Caco-2 (cell line): Measurements from ENCODE around the gene SLC35F1. TPM values are rescaled to one million over a fixed set of nuclear protein-coding genes. Genes with fewer than 3 reads are reported as not detected.

Experiments used
- BruUV-seq: library from RNA; stranded (reverse); fragments of 400-500 nt; replicated peaks from 2 replicates; lab custom pipeline; 2021; lab: Mats Ljungman, UMichigan
- CTCF ChIA-PET: fragments of 300-600 bp; sonication (Branson Sonifier 250); formaldehyde crosslinking; loops from one replicate; lab custom pipeline; 2022; ENCODE audit warnings: antibody characterized with exemption; lab: Charles Lee
- POLR2A ChIA-PET: fragments of 300-600 bp; sonication (Branson Sonifier 250); formaldehyde crosslinking; loops from one replicate; lab custom pipeline; 2022; ENCODE audit warnings: antibody characterized with exemption; lab: Charles Lee
- DNase-seq, 2 experiments: peaks; one replicate each; pipeline versions ENCODE4 v3.0.0 to v3.0.0-alpha.2; 2020 to 2022
- H3K27me3 ChIP-seq: replicated peaks from 2 replicates; pipeline ENCODE4 v1.6.0; 2011; ENCODE audit warnings: low read length; ENCODE audit not compliant: control insufficient read depth, insufficient read depth
- H3K36me3 ChIP-seq: 2 replicates; pipeline ENCODE4 v1.5.1; 2011; ENCODE audit warnings: low read length; ENCODE audit not compliant: control insufficient read depth, insufficient read depth
- H3K4me1 ChIP-seq: fragments of 250-450 bp; sonication (Bioruptor Pico); 2 replicates; pipeline ENCODE4 v1.5.1; 2020; ENCODE audit warnings: mild to moderate bottlenecking
- H3K4me3 ChIP-seq: 2 replicates; pipeline ENCODE4 v1.5.1; 2011; ENCODE audit warnings: low read depth, mild to moderate bottlenecking, control low read depth, low read length
- H3K9me3 ChIP-seq: fragments of 250-450 bp; sonication (Bioruptor Pico); 2 replicates; pipeline ENCODE4 v1.5.1; 2020; ENCODE audit warnings: mild to moderate bottlenecking, moderate library complexity
- H3K27ac Mint-ChIP-seq: one replicate; pipeline ENCODE4 v1.8.0; 2022; ENCODE audit warnings: mixed read lengths; ENCODE audit not compliant: unreplicated experiment
- H3K27me3 Mint-ChIP-seq: one replicate; pipeline ENCODE4 v1.8.0; 2022; ENCODE audit warnings: mixed read lengths; ENCODE audit not compliant: insufficient read depth, unreplicated experiment
- H3K36me3 Mint-ChIP-seq: one replicate; pipeline ENCODE4 v1.8.0; 2022; ENCODE audit warnings: mild to moderate bottlenecking, mixed read lengths; ENCODE audit not compliant: insufficient read depth, unreplicated experiment
- H3K4me1 Mint-ChIP-seq: one replicate; pipeline ENCODE4 v1.8.0; 2022; ENCODE audit warnings: low read depth, mixed read lengths; ENCODE audit not compliant: unreplicated experiment
- H3K4me3 Mint-ChIP-seq: one replicate; pipeline ENCODE4 v1.8.0; 2022; ENCODE audit warnings: mild to moderate bottlenecking, moderate library complexity, mixed read lengths; ENCODE audit not compliant: unreplicated experiment
- H3K9me3 Mint-ChIP-seq: one replicate; pipeline ENCODE4 v1.8.0; 2022; ENCODE audit warnings: mixed read lengths; ENCODE audit not compliant: unreplicated experiment
- CTCF ChIP-seq, 2 experiments: fragments of 200-600 bp in 1 of 2; IDR thresholded peaks; 1 replicate in 1 of 2; 2 replicates in 1 of 2; pipeline versions ENCODE4 v1.5.1 to v1.8.0; 2011 to 2022; ENCODE audit warnings: antibody characterized with exemption in 1 of 2, control low read depth in 1 of 2, inconsistent platforms in 1 of 2, low read depth in 1 of 2, low read length in 1 of 2, mild to moderate bottlenecking in 1 of 2, moderate library complexity in 1 of 2; ENCODE audit not compliant: insufficient read depth in 1 of 2, severe bottlenecking in 1 of 2, unreplicated experiment in 1 of 2
- intact Hi-C: fragments of 100-400 bp; cut with micrococcal nuclease; formaldehyde crosslinking; loops from one replicate; pipeline ENCODE4 v1.10.0; 2022; ENCODE audit not compliant: unreplicated experiment
- total RNA-seq: library from RNA; stranded (reverse); gene quantifications from 2 replicates; pipeline ENCODE4 v1.2.3, GENCODE V29; 2022

SLC35F1 gene
- total RNA-seq, 1 experiment from 2014 or later, result not detected

GRCh38 chr6:118212451-118213173 lies 305.5 kb downstream of the SLC35F1 start:
- DNase-seq, result no peak
- CTCF ChIA-PET, result no interaction called here
- Histone ChIP-seq H3K27me3 (no peaks in the 10 kb centered on the region), H3K4me3 (no peak overlapping the region), H3K36me3 (no peaks in the 10 kb centered on the region), H3K4me1 (no peaks in the 10 kb centered on the region), H3K9me3 (no peaks in the 10 kb centered on the region)
- no peak for TF ChIP-seq CTCF (IDR thresholded peaks at IDR 0.05; ENCODE audit: insufficient read depth in 1 of 2, low read depth in 1 of 2, low read length in 1 of 2, severe bottlenecking in 1 of 2, unreplicated experiment in 1 of 2)
- intact Hi-C loops, result no loop called here
- Mint-ChIP-seq H3K4me3 (no peak overlapping the region), H3K9me3 (no peaks in the 10 kb centered on the region), H3K4me1 (no peaks in the 10 kb centered on the region), H3K36me3 (no peaks in the 10 kb centered on the region), H3K27ac (no peak overlapping the region), H3K27me3 (peaks cover 2% of the 10 kb centered on the region)
- POLR2A ChIA-PET, result no interaction called here
- no TSS peak for BruUV-seq

GRCh38 chr6:118215269-118215668 lies 308.2 kb downstream of the SLC35F1 start:
- no TSS peak for BruUV-seq
- H3K36me3 Mint-ChIP-seq, result no peaks in the 10 kb centered on the region

GRCh38 chr6:118216751-118217150 lies 309.7 kb downstream of the SLC35F1 start:
- H3K36me3 ChIP-seq, result no peaks in the 10 kb centered on the region
- CTCF ChIA-PET, result no interaction called here
- POLR2A ChIA-PET, result no interaction called here
- TF ChIP-seq CTCF (IDR thresholded peaks at IDR 0.05; ENCODE audit: insufficient read depth in 1 of 2, low read depth in 1 of 2, low read length in 1 of 2, severe bottlenecking in 1 of 2, unreplicated experiment in 1 of 2), result no peak
- no peaks in the 10 kb centered on the region for H3K36me3 Mint-ChIP-seq
- intact Hi-C loops, result no loop called here
- H3K9me3 Mint-ChIP-seq, result no peaks in the 10 kb centered on the region
- no peaks in the 10 kb centered on the region for H3K4me1 ChIP-seq
- no peak overlapping the region for H3K4me3 Mint-ChIP-seq
- no peak overlapping the region for H3K4me3 ChIP-seq
- BruUV-seq, result no TSS peak
- H3K9me3 ChIP-seq, result no peaks in the 10 kb centered on the region
- H3K4me1 Mint-ChIP-seq, result no peaks in the 10 kb centered on the region
- no peak for DNase-seq
- H3K27me3 ChIP-seq, result no peaks in the 10 kb centered on the region
- H3K27ac Mint-ChIP-seq, result no peak overlapping the region
- H3K27me3 Mint-ChIP-seq, result peaks cover 2% of the 10 kb centered on the region

More at GRCh38 chr6:118215269-118215668, 308.2 kb downstream of the SLC35F1 start:
- no peaks in the 10 kb centered on the region for H3K36me3 ChIP-seq
- no peaks in the 10 kb centered on the region for H3K27me3 ChIP-seq
- no peaks in the 10 kb centered on the region for H3K9me3 ChIP-seq
- TF ChIP-seq CTCF (IDR thresholded peaks at IDR 0.05; ENCODE audit: insufficient read depth in 1 of 2, low read depth in 1 of 2, low read length in 1 of 2, severe bottlenecking in 1 of 2, unreplicated experiment in 1 of 2), result no peak
- CTCF ChIA-PET, result no interaction called here
- no peak overlapping the region for H3K27ac Mint-ChIP-seq
- H3K9me3 Mint-ChIP-seq, result no peaks in the 10 kb centered on the region
- POLR2A ChIA-PET, result no interaction called here
- H3K4me3 ChIP-seq, result no peak overlapping the region
- DNase-seq, result no peak
- peaks cover 2% of the 10 kb centered on the region for H3K27me3 Mint-ChIP-seq
- no peaks in the 10 kb centered on the region for H3K4me1 Mint-ChIP-seq
- H3K4me1 ChIP-seq, result no peaks in the 10 kb centered on the region
- H3K4me3 Mint-ChIP-seq, result no peak overlapping the region
- intact Hi-C loops, result no loop called here
